Measurements from ENCODE around the gene DCC.

DCC gene

GRCh38 chr18:53536908-53537307 lies 1196.9 kb downstream of the DCC start:
- TF ChIP-seq ELF4 (IDR thresholded peaks at IDR 0.05) (no peak), SUZ12 (IDR thresholded peaks at IDR 0.05) (no peak), SP1 (IDR thresholded peaks at IDR 0.05) (no peak), CTBP1 (IDR thresholded peaks at IDR 0.05; ENCODE audit: borderline replicate concordance) (no peak), L3MBTL2 (conservative IDR thresholded peaks at IDR 0.05) (no peak), FOXK2 (IDR thresholded peaks at IDR 0.05) (no peak)
- DNase-seq (ENCODE audit: extremely low spot score) = no peak
- CTCF ChIA-PET = no interaction called here
- POLR2A ChIA-PET = no interaction called here

DNA sequence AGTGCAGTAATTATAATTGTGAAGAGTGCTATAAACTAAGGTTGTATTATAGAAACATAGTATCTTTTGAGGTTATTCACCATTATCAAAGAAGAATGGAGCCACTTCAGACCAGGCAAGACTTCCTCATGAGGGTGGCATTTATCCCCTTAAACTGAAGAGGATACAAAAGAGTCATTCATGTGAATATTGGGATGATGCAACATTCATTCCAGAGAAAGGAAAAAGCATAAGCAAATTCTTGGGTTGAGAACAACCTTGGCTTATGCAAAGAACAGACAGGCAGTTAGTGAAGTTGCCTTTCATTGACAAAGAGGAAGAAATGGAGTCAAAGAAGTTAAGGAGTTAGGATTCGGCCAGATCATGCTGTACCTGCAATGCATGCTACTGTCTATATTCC lies 1201.9 kb downstream of the DCC start:
- ChIA-PET CTCF (no interaction called here), POLR2A (no interaction called here)
- no peak for DNase-seq (ENCODE audit: extremely low spot score)
- TF ChIP-seq ARNT (IDR thresholded peaks at IDR 0.05) (no peak), ZNF384 (IDR thresholded peaks at IDR 0.05) (no peak), NFRKB (IDR thresholded peaks at IDR 0.05) (no peak), FOXA1 (IDR thresholded peaks at IDR 0.05) (no peak), FOXM1 (IDR thresholded peaks at IDR 0.05; ENCODE audit: borderline replicate concordance) (no peak), SP1 (IDR thresholded peaks at IDR 0.05) (no peak), FOXK2 (IDR thresholded peaks at IDR 0.05) (no peak), CTBP1 (IDR thresholded peaks at IDR 0.05; ENCODE audit: borderline replicate concordance) (no peak), BHLHE40 (IDR thresholded peaks at IDR 0.05; ENCODE audit: borderline replicate concordance) (no peak), ELF4 (IDR thresholded peaks at IDR 0.05) (no peak), LEF1 (IDR thresholded peaks at IDR 0.05; ENCODE audit: borderline replicate concordance) (no peak), SUZ12 (IDR thresholded peaks at IDR 0.05) (no peak)
- TF ChIP-seq, protein P1, sequence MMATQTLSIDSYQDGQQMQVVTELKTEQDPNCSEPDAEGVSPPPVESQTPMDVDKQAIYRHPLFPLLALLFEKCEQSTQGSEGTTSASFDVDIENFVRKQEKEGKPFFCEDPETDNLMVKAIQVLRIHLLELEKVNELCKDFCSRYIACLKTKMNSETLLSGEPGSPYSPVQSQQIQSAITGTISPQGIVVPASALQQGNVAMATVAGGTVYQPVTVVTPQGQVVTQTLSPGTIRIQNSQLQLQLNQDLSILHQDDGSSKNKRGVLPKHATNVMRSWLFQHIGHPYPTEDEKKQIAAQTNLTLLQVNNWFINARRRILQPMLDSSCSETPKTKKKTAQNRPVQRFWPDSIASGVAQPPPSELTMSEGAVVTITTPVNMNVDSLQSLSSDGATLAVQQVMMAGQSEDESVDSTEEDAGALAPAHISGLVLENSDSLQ (IDR thresholded peaks at IDR 0.05) = no peak

DNA sequence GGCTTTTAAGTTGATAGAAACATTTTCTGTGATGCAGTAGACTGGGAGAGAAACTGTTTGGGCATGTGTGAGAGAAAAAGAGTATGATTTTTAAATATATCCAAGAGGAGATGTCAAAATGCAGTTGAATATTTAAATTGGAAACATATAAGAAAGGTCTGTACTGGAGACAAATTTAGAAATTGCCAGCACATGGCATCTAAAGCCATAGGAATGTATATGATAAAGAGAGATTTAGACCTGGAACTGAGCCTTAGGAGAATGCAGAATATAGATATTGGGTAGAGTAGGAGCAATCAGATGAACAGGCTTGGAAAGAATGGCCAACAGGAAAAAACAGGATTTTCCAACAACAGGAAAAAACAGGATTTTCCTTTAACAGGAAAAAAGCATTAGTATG lies 1203.7 kb downstream of the DCC start:
- CTCF ChIA-PET = no interaction called here
- POLR2A ChIA-PET = no interaction called here
- DNase-seq (ENCODE audit: extremely low spot score) = no peak
- TF ChIP-seq CTBP1 (IDR thresholded peaks at IDR 0.05; ENCODE audit: borderline replicate concordance) (no peak), ZNF384 (IDR thresholded peaks at IDR 0.05) (no peak), ELF4 (IDR thresholded peaks at IDR 0.05) (no peak), HDGF (IDR thresholded peaks at IDR 0.05; ENCODE audit: borderline replicate concordance) (no peak), SUZ12 (IDR thresholded peaks at IDR 0.05) (no peak), BHLHE40 (IDR thresholded peaks at IDR 0.05; ENCODE audit: borderline replicate concordance) (no peak), SP1 (IDR thresholded peaks at IDR 0.05) (no peak), TARDBP (IDR thresholded peaks at IDR 0.05) (no peak), LEF1 (IDR thresholded peaks at IDR 0.05; ENCODE audit: borderline replicate concordance) (no peak), L3MBTL2 (conservative IDR thresholded peaks at IDR 0.05) (no peak), FOXM1 (IDR thresholded peaks at IDR 0.05; ENCODE audit: borderline replicate concordance) (no peak), FOXK2 (IDR thresholded peaks at IDR 0.05) (no peak), ARNT (IDR thresholded peaks at IDR 0.05) (no peak)
- TF ChIP-seq, protein P1 (IDR thresholded peaks at IDR 0.05) = no peak

DNA sequence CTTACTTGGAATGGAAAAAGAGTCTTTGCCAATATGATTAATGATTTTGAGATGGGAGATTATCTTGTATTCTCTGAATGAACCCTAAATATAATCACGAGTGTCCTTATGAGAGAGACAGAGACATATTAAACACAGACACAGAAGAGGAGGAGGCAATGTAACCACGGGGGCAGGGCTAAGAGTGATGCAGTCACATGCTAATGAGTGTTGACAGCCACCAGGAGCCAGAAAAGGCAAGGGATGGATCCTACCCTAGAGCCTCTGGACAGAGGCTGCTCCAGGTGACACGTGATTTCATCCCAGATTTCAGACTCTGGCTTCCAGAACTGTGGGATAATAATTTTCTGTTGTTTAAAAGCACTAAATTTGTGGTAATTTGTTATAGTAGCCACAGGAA lies 1204.9 kb downstream of the DCC start:
- ChIA-PET POLR2A (no interaction called here), CTCF (no interaction called here)
- TF ChIP-seq SUZ12 (IDR thresholded peaks at IDR 0.05) (no peak), SP1 (IDR thresholded peaks at IDR 0.05) (no peak), TARDBP (IDR thresholded peaks at IDR 0.05) (no peak), NFRKB (IDR thresholded peaks at IDR 0.05) (no peak), ARNT (IDR thresholded peaks at IDR 0.05) (no peak), CTBP1 (IDR thresholded peaks at IDR 0.05; ENCODE audit: borderline replicate concordance) (no peak), FOXA1 (IDR thresholded peaks at IDR 0.05) (no peak), HDGF (IDR thresholded peaks at IDR 0.05; ENCODE audit: borderline replicate concordance) (no peak), FOXM1 (IDR thresholded peaks at IDR 0.05; ENCODE audit: borderline replicate concordance) (no peak), LEF1 (IDR thresholded peaks at IDR 0.05; ENCODE audit: borderline replicate concordance) (no peak), ELF4 (IDR thresholded peaks at IDR 0.05) (no peak), ZNF384 (IDR thresholded peaks at IDR 0.05) (no peak)
- TF ChIP-seq, protein P1 (IDR thresholded peaks at IDR 0.05) = no peak
- DNase-seq (ENCODE audit: extremely low spot score) = no peak

DNA sequence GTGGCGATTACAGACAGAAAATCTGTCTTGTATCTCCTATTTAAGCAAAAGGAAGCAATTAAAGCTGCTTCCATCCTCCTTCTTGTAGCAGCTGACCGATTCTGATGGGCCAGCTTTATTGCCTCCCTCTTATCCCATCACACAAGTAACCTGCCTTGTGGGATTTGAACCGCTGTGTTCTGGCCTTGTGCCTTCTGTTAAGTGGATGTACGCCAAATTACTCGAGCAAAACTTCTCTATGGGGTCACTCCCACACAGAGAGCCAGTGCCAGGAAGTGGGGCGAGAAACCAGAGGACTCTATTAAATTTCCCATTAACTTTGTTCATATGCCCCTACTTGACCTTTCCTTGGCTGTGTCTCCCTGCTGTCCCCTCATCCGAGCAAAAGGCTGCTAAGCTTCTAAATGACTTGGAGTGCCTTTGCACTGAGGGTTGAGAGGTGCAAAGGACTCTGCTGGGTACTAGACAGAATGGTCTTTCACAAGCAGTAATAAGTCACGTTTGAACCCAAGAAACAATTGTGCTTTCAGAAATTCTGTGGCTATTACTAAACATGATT lies 1212.0 kb downstream of the DCC start:
- DNase-seq (ENCODE audit: extremely low spot score) = no peak
- TF ChIP-seq FOXA1 (IDR thresholded peaks at IDR 0.05) (no peak), FOXK2 (IDR thresholded peaks at IDR 0.05) (no peak), CTBP1 (IDR thresholded peaks at IDR 0.05; ENCODE audit: borderline replicate concordance) (no peak), SUZ12 (IDR thresholded peaks at IDR 0.05) (no peak), L3MBTL2 (conservative IDR thresholded peaks at IDR 0.05) (no peak)
- ChIA-PET POLR2A (no interaction called here), CTCF (no interaction called here)

DNA sequence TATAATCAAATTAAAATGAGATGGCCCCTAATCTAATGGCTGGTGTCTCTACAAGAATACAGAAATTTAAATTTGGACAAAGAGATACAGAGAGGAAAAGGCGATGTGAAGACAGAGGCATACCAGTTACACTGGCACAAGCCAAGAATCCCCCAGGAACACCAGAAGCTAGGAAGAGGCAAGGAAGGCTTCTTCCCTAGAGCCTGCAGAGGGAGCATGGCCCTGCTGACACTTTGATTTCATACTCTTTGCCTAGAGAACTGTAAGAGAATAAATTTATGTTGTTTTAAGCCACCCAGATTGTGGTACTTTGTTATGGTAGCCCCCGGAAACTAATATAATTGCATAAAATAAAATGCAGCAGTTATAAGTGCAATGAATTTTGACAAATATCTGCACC lies 1213.0 kb downstream of the DCC start:
- no peak for DNase-seq (ENCODE audit: extremely low spot score)
- ChIA-PET POLR2A (no interaction called here), CTCF (no interaction called here)
- no peak for TF ChIP-seq ARNT (IDR thresholded peaks at IDR 0.05)

GRCh38 chr18:53556450-53556849 lies 1216.5 kb downstream of the DCC start:
- CTCF ChIA-PET = no interaction called here
- DNase-seq (ENCODE audit: extremely low spot score) = no peak
- POLR2A ChIA-PET = no interaction called here
- TF ChIP-seq SUZ12 (IDR thresholded peaks at IDR 0.05) (no peak), ELF4 (IDR thresholded peaks at IDR 0.05) (no peak), TARDBP (IDR thresholded peaks at IDR 0.05) (no peak), HDGF (IDR thresholded peaks at IDR 0.05; ENCODE audit: borderline replicate concordance) (no peak), NFRKB (IDR thresholded peaks at IDR 0.05) (no peak), SP1 (IDR thresholded peaks at IDR 0.05) (no peak), FOXA1 (IDR thresholded peaks at IDR 0.05) (no peak)
- TF ChIP-seq, protein P1 (IDR thresholded peaks at IDR 0.05) = no peak

All from HEK293T (cell line).